Vagina (tissue), 2 donors: Measurements from ENCODE around the gene UGGT1. TPM values are rescaled to one million over a fixed set of nuclear protein-coding genes. Genes with fewer than 3 reads are reported as not detected.

ENCODE experiments used
- DNase-seq, 2 donors: peaks; one replicate each; pipeline ENCODE4 v3.0.0-alpha.2; 2017; ENCODE audit errors: extremely low spot score in 2 of 2
- H3K27ac ChIP-seq: fragments of 200-600 bp; sonication (generic); one replicate; pipeline ENCODE4 v1.5.1; 2019
- H3K27me3 ChIP-seq: fragments of 200-600 bp; sonication (generic); one replicate; pipeline ENCODE4 v1.5.1; 2019
- H3K36me3 ChIP-seq, 2 donors: fragments of 200-600 bp; sonication (generic); one replicate each; pipeline ENCODE4 v1.5.1; 2017 to 2019
- H3K4me1 ChIP-seq: fragments of 200-600 bp; sonication (generic); one replicate; pipeline ENCODE4 v1.5.1; 2019
- H3K4me3 ChIP-seq, 2 donors: fragments of 200-600 bp; sonication (generic); 1 replicate in 1 of 2; 2 replicates in 1 of 2; pipeline ENCODE4 v1.5.1; 2016 to 2019
- H3K9me3 ChIP-seq: fragments of 200-600 bp; sonication (generic); one replicate; pipeline ENCODE4 v1.5.1; 2019
- POLR2A ChIP-seq, 2 donors: fragments of 450-650 bp; IDR thresholded peaks; one replicate each; pipeline ENCODE4 v1.6.1; 2017; ENCODE audit warnings: antibody characterized with exemption in 2 of 2, mild to moderate bottlenecking in 2 of 2, moderate library complexity in 2 of 2
- POLR2AphosphoS5 ChIP-seq, 2 donors: sonication (generic); formaldehyde crosslinking; IDR thresholded peaks; one replicate each; pipeline ENCODE4 v1.9.0; 2017; ENCODE audit warnings: antibody characterized with exemption in 2 of 2, mild to moderate bottlenecking in 2 of 2, low read depth in 1 of 2; ENCODE audit not compliant: insufficient read depth in 1 of 2
- intact Hi-C: fragments of 100-400 bp; cut with DNase I; formaldehyde crosslinking; loops from one replicate; pipeline ENCODE4 v1.15.1; 2023
- total RNA-seq: library from RNA; depleted of rRNA; stranded (reverse); fragments of >200 nt; gene quantifications from one replicate; pipeline ENCODE4 v1.2.3, GENCODE V29; 2016
- TF ChIP-seq, protein P1 (sequence below), 3 experiments: fragments of 450-650 bp in 2 of 3; fragments of 200-600 bp in 1 of 3; sonication (generic) in 1 of 3; IDR thresholded peaks; one replicate each; pipeline ENCODE4 v1.5.1; 2017 to 2019; ENCODE audit warnings: antibody characterized with exemption in 3 of 3, mild to moderate bottlenecking in 2 of 3, moderate library complexity in 2 of 3

UGGT1 gene
- total RNA-seq, 1 donor from 2014 or later, result 40.5 TPM

DNA sequence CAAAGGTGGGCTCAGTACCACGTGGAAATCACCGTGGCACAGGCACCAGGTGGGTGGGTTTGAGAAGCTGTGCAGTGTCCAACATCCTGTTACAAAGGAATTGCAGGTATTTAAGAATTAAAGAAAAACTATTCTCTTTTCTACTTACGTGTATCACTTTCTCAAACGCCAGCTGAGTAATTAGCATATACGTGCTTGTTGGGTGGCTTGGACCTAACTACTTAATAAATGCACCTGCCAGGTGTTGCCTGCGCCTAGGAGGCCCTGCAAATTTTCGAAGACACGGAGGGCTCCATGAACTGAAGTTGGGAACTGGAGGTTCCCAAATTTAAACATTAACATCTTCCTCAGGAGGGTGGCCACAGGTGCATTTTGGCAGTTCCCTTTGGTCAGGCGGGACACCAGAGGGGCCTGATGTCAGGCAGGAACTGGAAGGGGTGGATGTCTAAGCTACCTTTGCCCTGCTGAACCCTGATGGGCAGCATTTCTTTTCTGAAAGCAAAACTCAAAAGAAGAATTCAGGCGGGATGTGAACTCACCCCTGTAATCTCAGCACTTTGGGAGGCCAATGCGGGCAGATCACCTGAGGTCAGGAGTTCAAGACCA, 142.9 kb downstream of the UGGT1 start:
- TF ChIP-seq, protein P1, sequence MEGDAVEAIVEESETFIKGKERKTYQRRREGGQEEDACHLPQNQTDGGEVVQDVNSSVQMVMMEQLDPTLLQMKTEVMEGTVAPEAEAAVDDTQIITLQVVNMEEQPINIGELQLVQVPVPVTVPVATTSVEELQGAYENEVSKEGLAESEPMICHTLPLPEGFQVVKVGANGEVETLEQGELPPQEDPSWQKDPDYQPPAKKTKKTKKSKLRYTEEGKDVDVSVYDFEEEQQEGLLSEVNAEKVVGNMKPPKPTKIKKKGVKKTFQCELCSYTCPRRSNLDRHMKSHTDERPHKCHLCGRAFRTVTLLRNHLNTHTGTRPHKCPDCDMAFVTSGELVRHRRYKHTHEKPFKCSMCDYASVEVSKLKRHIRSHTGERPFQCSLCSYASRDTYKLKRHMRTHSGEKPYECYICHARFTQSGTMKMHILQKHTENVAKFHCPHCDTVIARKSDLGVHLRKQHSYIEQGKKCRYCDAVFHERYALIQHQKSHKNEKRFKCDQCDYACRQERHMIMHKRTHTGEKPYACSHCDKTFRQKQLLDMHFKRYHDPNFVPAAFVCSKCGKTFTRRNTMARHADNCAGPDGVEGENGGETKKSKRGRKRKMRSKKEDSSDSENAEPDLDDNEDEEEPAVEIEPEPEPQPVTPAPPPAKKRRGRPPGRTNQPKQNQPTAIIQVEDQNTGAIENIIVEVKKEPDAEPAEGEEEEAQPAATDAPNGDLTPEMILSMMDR (IDR thresholded peaks at IDR 0.05), result no peak
- TF ChIP-seq POLR2A (IDR thresholded peaks at IDR 0.05), result no peak
- TF ChIP-seq POLR2AphosphoS5 (IDR thresholded peaks at IDR 0.05; ENCODE audit: insufficient read depth in 1 of 2, low read depth in 1 of 2), result no peak
- no peaks in the 10 kb centered on the region for H3K9me3 ChIP-seq
- H3K36me3 ChIP-seq, result no peaks in the 10 kb centered on the region
- peak in 1 of 2 donors; percentile 58 for DNase-seq
- H3K4me3 ChIP-seq, result peak overlapping the region in 1 of 2 donors; percentile 65
- intact Hi-C loops, result no loop called here
- no peaks in the 10 kb centered on the region for H3K27me3 ChIP-seq
- no peak overlapping the region for H3K27ac ChIP-seq
- H3K4me1 ChIP-seq, result peaks cover 11% of the 10 kb centered on the region

DNA sequence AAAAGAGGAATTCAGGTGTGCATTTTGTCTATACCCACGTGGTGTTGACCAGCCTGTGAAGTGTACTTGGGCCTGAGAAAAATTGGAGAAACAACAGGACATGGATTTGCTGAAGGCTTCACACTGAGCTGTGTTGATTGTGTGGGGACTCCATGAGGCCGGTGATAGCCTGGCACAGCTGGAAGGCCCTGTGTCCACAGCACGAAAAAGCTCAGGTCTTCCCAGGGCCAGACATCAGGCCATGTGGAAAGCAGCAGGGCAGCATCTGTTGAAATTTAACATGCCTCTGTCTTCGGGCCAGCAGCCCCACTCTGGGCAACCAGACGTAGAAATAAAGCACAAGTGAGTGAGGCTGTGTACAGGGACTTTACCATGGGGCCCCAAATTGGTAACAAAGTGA, 143.6 kb downstream of the UGGT1 start:
- Histone ChIP-seq H3K9me3 (no peaks in the 10 kb centered on the region), H3K27me3 (no peaks in the 10 kb centered on the region), H3K4me3 (no peak overlapping the region), H3K27ac (no peak overlapping the region), H3K4me1 (peaks cover 11% of the 10 kb centered on the region), H3K36me3 (no peaks in the 10 kb centered on the region)
- peak in 1 of 2 donors; percentile 78 for DNase-seq
- intact Hi-C loops, result no loop called here
- TF ChIP-seq POLR2AphosphoS5 (IDR thresholded peaks at IDR 0.05; ENCODE audit: insufficient read depth in 1 of 2, low read depth in 1 of 2), result no peak
- TF ChIP-seq POLR2A (IDR thresholded peaks at IDR 0.05), result no peak
- TF ChIP-seq, protein P1 (IDR thresholded peaks at IDR 0.05), result no peak

DNA sequence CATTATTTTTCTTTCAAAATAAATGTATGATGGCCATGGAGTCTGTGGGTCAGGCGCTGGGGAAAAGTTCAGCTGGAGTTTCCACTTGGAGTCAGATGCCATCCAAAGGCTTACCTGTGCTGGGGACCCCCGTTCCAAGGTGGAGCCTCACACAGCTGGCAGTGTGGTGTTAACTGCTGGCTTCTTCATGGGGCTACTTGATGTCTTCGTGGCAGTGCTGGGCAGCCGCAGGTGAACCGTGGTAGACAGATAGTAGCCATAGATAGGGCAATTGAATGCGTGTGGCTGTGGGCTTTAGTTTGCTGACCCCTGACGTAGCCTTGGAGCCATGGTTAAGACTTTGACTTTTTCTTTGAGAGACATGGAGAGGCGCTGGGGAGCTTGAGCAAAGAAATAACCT, 144.6 kb downstream of the UGGT1 start:
- Histone ChIP-seq H3K27me3 (no peaks in the 10 kb centered on the region), H3K36me3 (no peaks in the 10 kb centered on the region), H3K27ac (no peak overlapping the region), H3K9me3 (no peaks in the 10 kb centered on the region), H3K4me3 (no peak overlapping the region), H3K4me1 (peaks cover 11% of the 10 kb centered on the region)
- TF ChIP-seq POLR2A (IDR thresholded peaks at IDR 0.05), result no peak
- TF ChIP-seq, protein P1 (IDR thresholded peaks at IDR 0.05), result no peak
- no peak for TF ChIP-seq POLR2AphosphoS5 (IDR thresholded peaks at IDR 0.05; ENCODE audit: insufficient read depth in 1 of 2, low read depth in 1 of 2)
- intact Hi-C loops, result no loop called here
- DNase-seq, result peak in 1 of 2 donors; percentile 40

DNA sequence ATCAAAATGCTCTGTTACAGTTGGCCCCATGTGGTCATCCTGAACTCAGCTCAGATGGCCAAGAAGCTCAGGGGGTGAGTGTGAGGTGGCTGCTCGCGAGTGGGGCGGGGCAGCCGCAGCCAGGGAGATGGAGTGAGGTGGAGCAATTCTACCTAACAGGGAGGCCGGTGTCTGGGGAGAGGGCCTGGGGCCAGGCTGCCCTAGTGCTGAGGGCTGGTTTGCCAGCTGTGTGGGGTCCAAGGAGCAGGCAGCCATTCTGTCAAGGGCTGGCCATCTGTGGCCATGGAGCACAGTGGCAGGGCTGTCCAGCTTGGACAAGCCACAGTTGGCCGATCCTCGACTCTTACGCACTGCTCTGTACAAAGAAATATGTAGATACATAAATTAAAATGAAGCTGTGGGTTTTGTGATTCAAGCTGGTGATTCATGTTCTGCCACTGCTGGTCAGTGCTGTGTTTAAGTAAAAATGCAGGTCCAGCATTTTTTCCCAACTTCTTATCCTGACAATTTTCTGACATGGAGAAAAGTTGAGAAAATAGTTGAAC, 145.6 kb downstream of the UGGT1 start:
- Histone ChIP-seq H3K27ac (no peak overlapping the region), H3K27me3 (no peaks in the 10 kb centered on the region), H3K9me3 (no peaks in the 10 kb centered on the region), H3K4me1 (peaks cover 11% of the 10 kb centered on the region), H3K4me3 (no peak overlapping the region), H3K36me3 (no peaks in the 10 kb centered on the region)
- intact Hi-C loops, result no loop called here
- TF ChIP-seq POLR2AphosphoS5 (IDR thresholded peaks at IDR 0.05; ENCODE audit: insufficient read depth in 1 of 2, low read depth in 1 of 2) (no peak), POLR2A (IDR thresholded peaks at IDR 0.05) (no peak)
- TF ChIP-seq, protein P1 (IDR thresholded peaks at IDR 0.05), result no peak
- DNase-seq, result peak in 1 of 2 donors; percentile 74

DNA sequence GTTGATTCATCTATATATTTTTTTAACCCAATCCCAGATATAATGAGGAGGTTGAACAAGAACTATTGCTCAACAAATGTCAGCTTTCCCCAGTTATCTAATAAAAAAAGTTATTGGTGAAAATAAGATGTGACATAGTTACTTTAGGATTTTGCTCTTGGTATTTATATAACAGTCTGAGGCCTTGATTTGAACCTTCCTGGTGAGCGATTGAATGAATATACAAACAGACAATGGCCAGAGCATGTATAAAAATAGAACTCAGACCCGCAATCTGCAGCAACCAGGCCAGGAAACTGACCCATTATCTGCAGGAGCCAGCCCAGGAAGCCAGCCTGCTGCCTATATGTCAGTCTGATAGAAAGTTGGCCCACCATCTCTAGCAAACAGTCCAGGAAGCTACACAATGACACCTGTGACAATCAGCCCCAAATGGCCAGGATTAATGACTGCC, 146.1 kb downstream of the UGGT1 start:
- peaks cover 11% of the 10 kb centered on the region for H3K4me1 ChIP-seq
- DNase-seq, result no peak
- H3K4me3 ChIP-seq, result no peak overlapping the region
- TF ChIP-seq, protein P1 (IDR thresholded peaks at IDR 0.05), result no peak
- TF ChIP-seq POLR2A (IDR thresholded peaks at IDR 0.05), result no peak
- TF ChIP-seq POLR2AphosphoS5 (IDR thresholded peaks at IDR 0.05; ENCODE audit: insufficient read depth in 1 of 2, low read depth in 1 of 2), result no peak
- H3K36me3 ChIP-seq, result no peaks in the 10 kb centered on the region
- no peak overlapping the region for H3K27ac ChIP-seq
- intact Hi-C loops, result no loop called here
- no peaks in the 10 kb centered on the region for H3K9me3 ChIP-seq
- H3K27me3 ChIP-seq, result no peaks in the 10 kb centered on the region
